ENCODE results near the gene KRT33B. TPM values are rescaled to one million over a fixed set of nuclear protein-coding genes. Genes with fewer than 3 reads are reported as not detected.

KRT33B gene
- polyA plus RNA-seq, 1 donor from 2014 or later: not detected

DNA sequence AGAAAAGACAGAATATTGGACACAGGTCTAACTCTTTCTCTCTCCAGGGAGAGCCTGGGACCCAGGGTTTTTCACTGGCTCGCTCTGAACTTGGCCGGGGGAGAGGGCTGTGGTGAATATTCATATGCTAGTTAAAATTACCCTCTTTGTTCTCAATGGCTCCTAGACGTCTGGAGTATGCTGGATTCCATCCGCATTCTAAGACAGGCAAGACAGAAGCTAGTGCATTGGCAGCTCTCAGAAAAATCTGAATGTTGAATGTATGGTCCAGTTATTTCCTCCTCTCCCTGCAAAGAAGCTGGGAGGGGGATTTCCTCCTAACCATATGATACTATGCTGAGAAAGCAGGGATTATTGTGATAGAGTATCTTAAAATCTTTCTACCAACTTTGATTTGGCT is 18.1 kb upstream of the KRT33B start:
- Histone ChIP-seq H3K4me3 (ENCODE audit: low read length) (no peak overlapping the region), H3F3A (ENCODE audit: insufficient read depth, low read length, poor library complexity, severe bottlenecking) (no peaks in the 10 kb centered on the region), H3K9me2 (ENCODE audit: insufficient read depth, low read length) (no peaks in the 10 kb centered on the region), H3K4me2 (ENCODE audit: low read length) (no peak overlapping the region), H4K20me1 (ENCODE audit: insufficient read depth) (no peaks in the 10 kb centered on the region), H3K27ac (ENCODE audit: low read length) (no peak overlapping the region), H3K27me3 (ENCODE audit: insufficient read depth, low read depth, low read length) (no peaks in the 10 kb centered on the region), H3K36me3 (ENCODE audit: insufficient read depth, low read length) (no peaks in the 10 kb centered on the region), H2AFZ (ENCODE audit: low read depth, low read length) (no peak overlapping the region), H3K9me3 (ENCODE audit: low read length) (no peaks in the 10 kb centered on the region), H3K9ac (ENCODE audit: low read length) (no peak overlapping the region), H3K79me2 (replicated peaks; ENCODE audit: insufficient read depth, low read length) (no peaks in the 10 kb centered on the region)
- TF ChIP-seq TAF1 (IDR thresholded peaks at IDR 0.05; ENCODE audit: low read depth) (no peak), RAD21 (conservative IDR thresholded peaks at IDR 0.05) (no peak), SMC3 (conservative IDR thresholded peaks at IDR 0.05; ENCODE audit: poor library complexity) (no peak), POLR2AphosphoS5 (IDR thresholded peaks at IDR 0.05) (no peak), EZH2 (IDR thresholded peaks at IDR 0.05; ENCODE audit: borderline replicate concordance, insufficient read depth, low read length, poor library complexity, severe bottlenecking) (no peak), REST (IDR thresholded peaks at IDR 0.05; ENCODE audit: borderline replicate concordance) (no peak), EP300 (conservative IDR thresholded peaks at IDR 0.05; ENCODE audit: poor library complexity, severe bottlenecking) (no peak), MXI1 (conservative IDR thresholded peaks at IDR 0.05; ENCODE audit: poor library complexity, severe bottlenecking) (no peak)
- TF ChIP-seq, protein P1, sequence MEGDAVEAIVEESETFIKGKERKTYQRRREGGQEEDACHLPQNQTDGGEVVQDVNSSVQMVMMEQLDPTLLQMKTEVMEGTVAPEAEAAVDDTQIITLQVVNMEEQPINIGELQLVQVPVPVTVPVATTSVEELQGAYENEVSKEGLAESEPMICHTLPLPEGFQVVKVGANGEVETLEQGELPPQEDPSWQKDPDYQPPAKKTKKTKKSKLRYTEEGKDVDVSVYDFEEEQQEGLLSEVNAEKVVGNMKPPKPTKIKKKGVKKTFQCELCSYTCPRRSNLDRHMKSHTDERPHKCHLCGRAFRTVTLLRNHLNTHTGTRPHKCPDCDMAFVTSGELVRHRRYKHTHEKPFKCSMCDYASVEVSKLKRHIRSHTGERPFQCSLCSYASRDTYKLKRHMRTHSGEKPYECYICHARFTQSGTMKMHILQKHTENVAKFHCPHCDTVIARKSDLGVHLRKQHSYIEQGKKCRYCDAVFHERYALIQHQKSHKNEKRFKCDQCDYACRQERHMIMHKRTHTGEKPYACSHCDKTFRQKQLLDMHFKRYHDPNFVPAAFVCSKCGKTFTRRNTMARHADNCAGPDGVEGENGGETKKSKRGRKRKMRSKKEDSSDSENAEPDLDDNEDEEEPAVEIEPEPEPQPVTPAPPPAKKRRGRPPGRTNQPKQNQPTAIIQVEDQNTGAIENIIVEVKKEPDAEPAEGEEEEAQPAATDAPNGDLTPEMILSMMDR (IDR thresholded peaks at IDR 0.05; ENCODE audit: poor library complexity, severe bottlenecking): no peak

DNA sequence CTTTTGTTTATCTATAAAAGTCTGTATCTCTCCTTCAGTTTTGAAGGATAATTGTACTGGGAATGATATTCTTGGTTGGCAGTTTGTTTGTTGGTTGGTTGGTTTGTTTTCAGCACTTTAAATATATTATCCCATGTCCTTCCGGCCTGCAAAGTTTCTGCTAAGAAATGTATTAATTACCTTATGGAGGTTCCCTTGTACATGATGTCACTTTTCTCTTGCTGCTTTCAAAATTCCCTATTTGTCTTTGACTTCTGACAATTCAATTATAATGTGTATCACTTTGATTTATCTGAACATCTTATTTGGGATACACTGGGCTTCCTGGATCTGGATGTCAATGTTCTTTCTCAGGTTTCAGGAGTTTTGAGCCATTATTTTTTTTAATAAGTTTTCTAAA is 16.6 kb upstream of the KRT33B start:
- Histone ChIP-seq H3K9me2 (ENCODE audit: insufficient read depth, low read length) (no peaks in the 10 kb centered on the region), H2AFZ (ENCODE audit: low read depth, low read length) (no peak overlapping the region), H3F3A (ENCODE audit: insufficient read depth, low read length, poor library complexity, severe bottlenecking) (no peaks in the 10 kb centered on the region), H3K9ac (ENCODE audit: low read length) (no peak overlapping the region), H3K9me3 (ENCODE audit: low read length) (no peaks in the 10 kb centered on the region), H3K27me3 (ENCODE audit: insufficient read depth, low read depth, low read length) (no peaks in the 10 kb centered on the region), H3K4me2 (ENCODE audit: low read length) (no peak overlapping the region), H3K79me2 (replicated peaks; ENCODE audit: insufficient read depth, low read length) (no peaks in the 10 kb centered on the region), H3K4me3 (ENCODE audit: low read length) (no peak overlapping the region), H4K20me1 (ENCODE audit: insufficient read depth) (no peaks in the 10 kb centered on the region), H3K36me3 (ENCODE audit: insufficient read depth, low read length) (no peaks in the 10 kb centered on the region), H3K27ac (ENCODE audit: low read length) (no peak overlapping the region)
- no peak for TF ChIP-seq REST (IDR thresholded peaks at IDR 0.05; ENCODE audit: borderline replicate concordance)
- TF ChIP-seq EZH2 (IDR thresholded peaks at IDR 0.05; ENCODE audit: borderline replicate concordance, insufficient read depth, low read length, poor library complexity, severe bottlenecking): no peak
- TF ChIP-seq, protein P1 (IDR thresholded peaks at IDR 0.05; ENCODE audit: poor library complexity, severe bottlenecking): no peak
